Measurements from ENCODE around the gene LDB3. TPM values are rescaled to one million over a fixed set of nuclear protein-coding genes. Genes with fewer than 3 reads are reported as not detected.

Gene LDB3
- total RNA-seq, 2 experiments from 2014 or later: 0.06 to 0.20 TPM

DNA sequence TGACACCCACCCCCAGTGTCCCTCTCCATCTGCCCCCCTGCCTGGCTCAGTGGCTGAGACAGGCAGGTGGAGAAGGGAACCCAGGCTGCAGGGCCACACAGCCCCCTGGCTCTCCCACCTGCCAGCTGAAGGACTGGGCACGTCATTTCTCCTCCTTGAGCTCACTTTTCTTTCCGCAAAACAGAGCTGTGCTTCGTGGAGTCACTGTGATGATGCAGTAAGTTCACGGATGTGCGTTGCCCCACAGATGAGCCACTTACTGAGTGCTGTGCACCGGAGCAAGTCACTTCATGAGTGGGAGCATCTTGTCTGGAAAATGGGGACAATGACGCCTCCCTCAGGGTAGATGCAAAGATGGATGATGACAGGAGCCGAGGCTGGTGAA is 11.3 kb upstream of the LDB3 start:
- H3K4me3 Mint-ChIP-seq: no peak overlapping the region
- no peak for DNase-seq

DNA sequence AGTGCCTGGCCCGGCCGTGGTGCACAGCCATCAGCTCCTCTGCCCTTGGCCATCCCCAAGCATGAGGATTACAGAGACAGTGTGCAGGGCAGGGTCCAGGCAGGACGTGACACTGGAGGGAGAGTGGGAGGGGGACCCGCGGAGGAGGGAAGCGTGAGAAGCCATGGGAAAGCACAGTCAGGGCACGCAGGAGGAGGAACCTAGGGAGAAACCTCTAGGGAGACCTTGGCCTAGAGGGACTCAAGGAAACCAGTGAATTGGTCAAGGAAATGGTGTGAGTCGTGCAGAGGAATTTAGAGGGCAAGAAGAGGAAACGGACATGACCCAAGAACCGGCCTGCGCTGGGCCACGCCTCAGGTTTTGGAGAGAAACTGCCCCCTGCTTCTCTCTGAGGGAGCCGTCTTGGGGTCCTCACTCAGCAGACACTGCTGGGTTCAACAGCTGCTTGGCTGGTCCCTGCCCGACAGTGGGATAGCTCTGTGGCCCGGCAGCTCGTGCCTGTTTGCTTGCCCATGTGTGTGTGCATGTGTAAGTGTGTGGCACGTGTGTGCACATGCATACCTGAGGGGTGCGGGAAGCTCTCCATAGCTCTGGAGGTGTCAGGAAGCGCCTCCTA is 10.8 kb upstream of the LDB3 start:
- Mint-ChIP-seq H3K9me3 (no peaks in the 10 kb centered on the region), H3K36me3 (no peaks in the 10 kb centered on the region), H3K4me3 (no peak overlapping the region), H3K27ac (no peak overlapping the region), H3K4me1 (no peaks in the 10 kb centered on the region), H3K27me3 (no peaks in the 10 kb centered on the region)
- DNase-seq: no peak

More for the DNA sequence above, 11.3 kb upstream of the LDB3 start:
- no peaks in the 10 kb centered on the region for H3K36me3 Mint-ChIP-seq
- no peak overlapping the region for H3K27ac Mint-ChIP-seq
- no peaks in the 10 kb centered on the region for H3K4me1 Mint-ChIP-seq
- no peaks in the 10 kb centered on the region for H3K9me3 Mint-ChIP-seq
- no peaks in the 10 kb centered on the region for H3K27me3 Mint-ChIP-seq

DNA sequence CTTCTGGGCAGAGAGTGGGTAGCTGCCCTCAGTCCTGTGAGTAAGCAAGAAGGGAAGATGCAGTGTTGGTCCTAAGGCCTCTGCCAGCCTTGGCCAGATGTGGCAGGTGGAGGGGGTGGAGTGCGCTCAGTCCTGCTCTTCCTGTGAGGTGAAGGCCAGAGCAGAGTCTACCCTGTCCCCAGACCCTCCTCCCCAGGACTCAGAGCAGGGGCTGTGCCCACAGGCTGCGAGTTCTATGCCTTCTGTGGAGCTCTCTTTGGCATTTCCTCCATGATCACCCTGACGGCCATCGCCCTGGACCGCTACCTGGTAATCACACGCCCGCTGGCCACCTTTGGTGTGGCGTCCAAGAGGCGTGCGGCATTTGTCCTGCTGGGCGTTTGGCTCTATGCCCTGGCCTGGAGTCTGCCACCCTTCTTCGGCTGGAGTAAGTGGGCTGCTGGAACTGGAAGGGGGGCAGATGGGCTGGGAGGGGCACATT is 10.0 kb upstream of the LDB3 start:
- Mint-ChIP-seq H3K9me3 (no peaks in the 10 kb centered on the region), H3K4me1 (no peaks in the 10 kb centered on the region), H3K36me3 (no peaks in the 10 kb centered on the region), H3K27me3 (no peaks in the 10 kb centered on the region), H3K27ac (no peak overlapping the region), H3K4me3 (no peak overlapping the region)
- no peak for DNase-seq

DNA sequence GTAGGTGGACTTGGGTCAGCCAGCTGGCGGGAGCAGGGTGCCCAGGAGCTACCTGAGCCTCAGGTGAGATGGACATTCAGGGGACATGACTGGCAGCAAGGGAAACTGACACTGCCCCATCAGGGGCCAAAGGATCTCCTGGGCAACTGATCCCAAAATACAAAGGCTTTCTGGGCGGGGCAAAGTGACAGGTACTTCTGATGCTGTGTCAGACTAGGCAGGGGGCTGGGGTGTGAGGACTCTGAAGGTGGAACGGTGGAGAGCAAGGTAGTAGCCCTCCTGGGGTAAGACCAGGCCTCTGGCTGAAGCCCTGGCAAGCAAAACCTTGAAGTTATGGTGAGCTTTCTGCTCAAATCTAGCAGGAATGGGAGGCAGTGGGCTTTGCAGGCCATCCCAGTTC is 9.6 kb upstream of the LDB3 start:
- Mint-ChIP-seq H3K4me3 (no peak overlapping the region), H3K27me3 (no peaks in the 10 kb centered on the region), H3K27ac (no peak overlapping the region), H3K4me1 (no peaks in the 10 kb centered on the region), H3K36me3 (no peaks in the 10 kb centered on the region), H3K9me3 (no peaks in the 10 kb centered on the region)
- DNase-seq: no peak

DNA sequence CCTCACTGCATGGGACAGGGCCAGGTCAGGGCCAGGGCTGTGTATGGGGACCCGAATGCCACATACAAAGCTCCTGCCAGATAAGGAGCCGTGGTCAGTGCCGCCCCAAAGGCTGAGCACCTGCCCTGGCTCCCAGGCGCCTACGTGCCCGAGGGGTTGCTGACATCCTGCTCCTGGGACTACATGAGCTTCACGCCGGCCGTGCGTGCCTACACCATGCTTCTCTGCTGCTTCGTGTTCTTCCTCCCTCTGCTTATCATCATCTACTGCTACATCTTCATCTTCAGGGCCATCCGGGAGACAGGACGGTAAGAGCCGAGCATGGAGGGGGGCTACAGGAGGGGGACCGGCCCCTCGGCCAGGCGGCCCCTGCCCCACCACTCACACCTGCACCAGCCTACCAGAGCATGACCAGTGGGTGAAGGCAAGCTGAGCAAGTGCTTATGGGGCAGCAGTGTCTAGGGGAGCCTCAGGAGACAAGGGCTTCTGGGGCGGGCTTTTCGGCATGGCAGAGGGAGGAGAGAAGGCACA is 9.1 kb upstream of the LDB3 start:
- no peaks in the 10 kb centered on the region for H3K9me3 Mint-ChIP-seq
- no peaks in the 10 kb centered on the region for H3K36me3 Mint-ChIP-seq
- H3K27ac Mint-ChIP-seq: no peak overlapping the region
- no peak overlapping the region for H3K4me3 Mint-ChIP-seq
- no peaks in the 10 kb centered on the region for H3K27me3 Mint-ChIP-seq
- no peak for DNase-seq
- no peaks in the 10 kb centered on the region for H3K4me1 Mint-ChIP-seq

DNA sequence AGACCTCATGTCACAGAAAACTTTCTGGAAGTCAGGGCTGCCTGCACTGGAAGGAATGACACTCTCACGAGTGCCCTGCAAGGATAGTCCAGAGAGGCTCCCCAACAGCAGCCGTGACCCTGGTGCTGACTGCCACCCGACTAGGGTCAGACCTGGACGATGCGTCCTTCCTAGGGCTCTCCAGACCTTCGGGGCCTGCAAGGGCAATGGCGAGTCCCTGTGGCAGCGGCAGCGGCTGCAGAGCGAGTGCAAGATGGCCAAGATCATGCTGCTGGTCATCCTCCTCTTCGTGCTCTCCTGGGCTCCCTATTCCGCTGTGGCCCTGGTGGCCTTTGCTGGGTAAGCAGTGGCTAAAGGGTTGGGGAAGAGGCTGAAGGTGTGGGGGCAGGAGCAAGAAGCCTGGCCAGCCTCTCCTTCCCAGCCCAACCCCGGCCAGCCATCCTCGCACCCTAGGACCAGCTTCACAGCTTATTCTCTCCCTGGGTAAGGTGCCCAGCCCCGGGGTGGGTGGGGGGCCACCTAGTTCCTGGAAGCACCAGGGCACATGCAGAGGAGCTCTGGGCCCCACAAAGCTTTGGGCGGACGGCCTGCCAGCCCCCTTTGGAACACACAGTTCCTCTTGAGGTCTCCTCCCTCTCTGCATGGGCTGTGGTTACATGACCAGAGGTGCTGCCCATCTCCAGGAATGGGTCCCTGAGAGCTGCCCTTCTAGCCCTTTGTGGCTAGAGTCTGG is 8.4 kb upstream of the LDB3 start:
- H3K4me3 Mint-ChIP-seq: no peak overlapping the region
- no peaks in the 10 kb centered on the region for H3K27me3 Mint-ChIP-seq
- DNase-seq: no peak
- H3K36me3 Mint-ChIP-seq: no peaks in the 10 kb centered on the region
- no peaks in the 10 kb centered on the region for H3K9me3 Mint-ChIP-seq
- no peak overlapping the region for H3K27ac Mint-ChIP-seq
- H3K4me1 Mint-ChIP-seq: no peaks in the 10 kb centered on the region

DNA sequence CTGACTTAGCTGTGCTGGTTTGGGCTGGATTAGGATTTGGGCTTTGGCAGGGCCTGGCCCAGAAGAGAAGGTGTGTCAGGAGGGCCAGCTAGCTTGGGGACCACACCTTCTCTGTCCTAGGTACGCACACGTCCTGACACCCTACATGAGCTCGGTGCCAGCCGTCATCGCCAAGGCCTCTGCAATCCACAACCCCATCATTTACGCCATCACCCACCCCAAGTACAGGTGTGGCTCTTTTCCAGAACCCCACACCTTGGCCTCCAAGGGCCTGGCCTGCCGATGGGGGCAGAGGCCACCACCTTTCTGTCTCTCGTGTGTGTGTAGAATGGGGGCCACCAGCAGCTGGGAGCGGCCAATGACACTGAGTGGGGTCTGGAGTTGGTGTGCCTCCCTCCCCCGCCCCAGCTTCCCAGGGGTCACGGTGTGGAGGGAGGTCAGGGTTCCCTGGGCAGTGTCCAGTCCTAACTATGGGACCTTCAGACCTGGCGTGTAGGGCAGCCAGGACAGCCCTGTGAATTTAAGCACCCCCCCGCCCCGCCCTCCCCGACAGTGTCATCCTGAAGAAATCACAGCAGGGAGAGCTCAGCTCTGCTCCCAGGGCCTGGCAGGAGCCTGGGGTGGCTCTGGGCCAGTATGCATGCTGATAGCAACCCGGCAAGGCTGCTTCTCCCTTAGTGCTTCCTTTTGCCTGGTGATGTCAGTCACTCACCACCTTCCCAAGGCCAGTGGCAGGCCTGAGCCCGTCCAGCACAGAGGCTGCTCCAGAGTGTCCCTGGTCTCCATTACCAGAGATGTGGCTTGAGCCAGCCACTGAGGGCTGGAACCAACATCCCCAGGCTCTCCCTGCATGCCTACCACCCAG is 6.9 kb upstream of the LDB3 start:
- Mint-ChIP-seq H3K36me3 (no peaks in the 10 kb centered on the region), H3K4me1 (no peaks in the 10 kb centered on the region), H3K27ac (no peak overlapping the region), H3K9me3 (no peaks in the 10 kb centered on the region), H3K27me3 (no peaks in the 10 kb centered on the region), H3K4me3 (no peak overlapping the region)
- no peak for DNase-seq

DNA sequence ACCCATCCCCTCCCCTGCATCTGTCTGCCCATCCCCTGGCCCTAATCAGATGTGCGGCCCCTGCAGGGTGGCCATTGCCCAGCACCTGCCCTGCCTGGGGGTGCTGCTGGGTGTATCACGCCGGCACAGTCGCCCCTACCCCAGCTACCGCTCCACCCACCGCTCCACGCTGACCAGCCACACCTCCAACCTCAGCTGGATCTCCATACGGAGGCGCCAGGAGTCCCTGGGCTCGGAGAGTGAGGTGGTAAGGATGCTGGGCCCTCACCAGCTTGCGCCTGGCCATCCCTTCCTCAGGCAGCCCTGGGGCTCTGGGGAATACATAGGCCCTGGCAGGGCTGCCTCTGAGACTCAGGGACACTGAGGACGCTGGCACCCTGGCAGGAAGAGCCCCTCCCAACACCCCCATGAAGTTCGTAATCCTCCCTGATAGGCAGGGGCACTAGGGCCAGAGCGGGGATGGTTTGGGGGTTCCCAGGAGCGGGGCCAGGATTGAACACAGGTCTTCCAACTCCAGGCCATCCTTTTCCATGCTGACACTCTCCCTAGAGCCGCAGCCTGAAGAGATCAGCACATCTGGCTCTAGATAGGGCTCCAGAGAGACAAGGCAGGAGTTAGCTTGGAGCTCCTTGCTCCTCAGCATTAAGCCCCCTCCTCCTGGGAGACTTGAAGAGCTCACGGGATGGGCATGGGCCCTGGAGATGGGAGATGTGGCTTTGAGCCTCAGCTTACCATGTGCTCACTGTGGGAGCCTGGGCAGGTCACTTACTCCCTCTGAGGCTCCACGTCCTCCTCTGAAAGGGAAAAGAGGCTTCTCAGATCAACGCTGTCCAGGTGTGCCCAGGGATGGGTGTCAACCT is 5.9 kb upstream of the LDB3 start:
- DNase-seq: no peak
- Mint-ChIP-seq H3K27ac (no peak overlapping the region), H3K9me3 (no peaks in the 10 kb centered on the region), H3K4me1 (no peaks in the 10 kb centered on the region), H3K4me3 (no peak overlapping the region), H3K27me3 (no peaks in the 10 kb centered on the region), H3K36me3 (no peaks in the 10 kb centered on the region)

DNA sequence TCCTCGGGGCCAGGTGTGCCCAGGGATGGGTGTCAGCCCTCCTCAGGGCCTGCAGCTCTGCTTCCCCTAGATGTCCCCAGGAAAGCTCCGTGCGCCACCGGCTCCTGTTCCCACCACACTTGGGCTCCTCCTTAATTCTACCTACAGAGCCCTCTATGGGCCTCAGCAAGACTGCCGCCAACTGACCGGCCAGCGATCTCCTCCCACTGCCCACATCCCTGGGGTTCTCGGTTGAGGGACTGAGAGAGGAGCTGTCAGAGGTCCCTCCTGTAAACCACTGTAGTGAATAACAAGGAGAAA is 5.3 kb upstream of the LDB3 start:
- Mint-ChIP-seq H3K4me1 (no peaks in the 10 kb centered on the region), H3K9me3 (no peaks in the 10 kb centered on the region)

DNA sequence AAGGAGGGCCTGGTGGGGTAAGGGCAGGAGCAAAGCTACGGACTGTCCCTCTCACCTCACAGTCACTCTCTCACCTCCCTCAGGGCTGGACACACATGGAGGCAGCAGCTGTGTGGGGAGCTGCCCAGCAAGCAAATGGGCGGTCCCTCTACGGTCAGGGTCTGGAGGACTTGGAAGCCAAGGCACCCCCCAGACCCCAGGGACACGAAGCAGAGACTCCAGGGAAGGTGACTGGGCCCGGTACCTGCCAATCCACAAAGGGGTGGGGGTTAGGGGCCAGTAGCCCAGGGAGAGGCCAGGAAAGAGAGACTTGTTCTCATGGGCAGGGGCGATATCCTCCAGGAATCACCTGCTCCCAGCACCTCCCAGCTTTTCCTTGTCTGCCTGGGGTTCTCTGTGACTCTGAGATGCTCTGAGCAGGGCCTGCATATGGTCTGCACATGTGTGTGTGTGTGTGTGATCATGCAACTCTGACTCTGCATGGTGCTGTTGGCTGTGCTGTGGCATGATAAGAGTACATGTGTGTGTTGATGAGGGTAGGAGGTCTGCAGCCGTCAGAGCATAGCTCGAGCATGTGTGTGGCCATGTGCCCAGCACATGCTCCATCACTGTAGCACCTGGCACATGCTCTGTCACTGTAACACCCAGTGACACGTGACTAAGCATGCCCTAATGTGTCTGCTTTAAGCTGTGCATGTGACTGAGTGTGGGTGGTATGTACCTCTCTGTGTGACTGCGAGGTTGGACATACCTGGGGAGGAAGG is 4.6 kb upstream of the LDB3 start:
- H3K36me3 Mint-ChIP-seq: no peaks in the 10 kb centered on the region
- H3K9me3 Mint-ChIP-seq: no peaks in the 10 kb centered on the region
- no peaks in the 10 kb centered on the region for H3K4me1 Mint-ChIP-seq
- H3K27ac Mint-ChIP-seq: no peak overlapping the region
- H3K27me3 Mint-ChIP-seq: no peaks in the 10 kb centered on the region
- no peak overlapping the region for H3K4me3 Mint-ChIP-seq
- DNase-seq: no peak

More for the DNA sequence above, 5.3 kb upstream of the LDB3 start:
- H3K36me3 Mint-ChIP-seq: no peaks in the 10 kb centered on the region
- H3K27ac Mint-ChIP-seq: no peak overlapping the region
- DNase-seq: no peak
- H3K27me3 Mint-ChIP-seq: no peaks in the 10 kb centered on the region
- no peak overlapping the region for H3K4me3 Mint-ChIP-seq

DNA sequence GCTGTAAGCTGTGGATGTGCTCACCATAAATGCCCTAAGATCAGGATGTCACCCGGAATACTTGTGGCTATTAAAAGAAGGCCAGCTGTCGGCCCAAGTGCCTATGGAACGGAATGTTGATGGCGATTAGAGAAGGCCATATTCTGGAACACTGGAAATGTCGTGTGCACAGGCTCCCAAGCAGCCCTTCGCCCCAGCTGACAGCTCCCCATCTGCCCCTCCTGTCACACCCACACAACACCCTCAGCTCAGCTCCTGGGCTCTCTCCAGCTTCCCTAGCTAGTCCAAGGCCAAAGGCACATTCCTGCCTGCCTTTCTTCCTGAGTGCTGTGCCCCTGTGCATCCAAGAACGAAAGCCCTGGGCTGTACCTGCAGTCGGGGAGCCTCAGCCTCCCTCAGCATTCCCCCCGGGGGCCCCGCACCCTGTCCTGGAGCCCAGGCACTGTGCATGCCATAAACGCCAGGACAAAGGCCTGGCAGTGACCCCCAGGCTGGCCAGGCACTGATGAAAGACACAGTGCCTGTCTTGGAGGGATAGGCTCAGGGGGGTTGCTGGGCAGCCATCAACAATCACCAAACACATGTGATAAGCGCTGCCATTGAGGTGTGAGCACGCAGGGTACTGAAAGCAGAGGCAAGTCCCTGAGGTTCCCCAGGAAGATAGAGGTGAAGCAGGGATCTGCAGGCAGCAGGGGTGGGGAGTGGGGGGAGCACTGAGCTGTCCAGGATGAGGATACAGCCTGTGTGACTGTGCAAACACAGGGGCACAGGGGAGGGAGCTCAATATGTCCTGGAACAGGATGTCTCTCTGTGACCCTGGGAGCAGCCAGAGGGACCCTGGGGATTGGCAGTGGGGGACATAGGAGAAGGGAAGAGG is 3.7 kb upstream of the LDB3 start:
- Mint-ChIP-seq H3K9me3 (no peaks in the 10 kb centered on the region), H3K27ac (no peak overlapping the region), H3K27me3 (no peaks in the 10 kb centered on the region), H3K4me3 (no peak overlapping the region), H3K36me3 (no peaks in the 10 kb centered on the region), H3K4me1 (no peaks in the 10 kb centered on the region)
- DNase-seq: no peak

DNA sequence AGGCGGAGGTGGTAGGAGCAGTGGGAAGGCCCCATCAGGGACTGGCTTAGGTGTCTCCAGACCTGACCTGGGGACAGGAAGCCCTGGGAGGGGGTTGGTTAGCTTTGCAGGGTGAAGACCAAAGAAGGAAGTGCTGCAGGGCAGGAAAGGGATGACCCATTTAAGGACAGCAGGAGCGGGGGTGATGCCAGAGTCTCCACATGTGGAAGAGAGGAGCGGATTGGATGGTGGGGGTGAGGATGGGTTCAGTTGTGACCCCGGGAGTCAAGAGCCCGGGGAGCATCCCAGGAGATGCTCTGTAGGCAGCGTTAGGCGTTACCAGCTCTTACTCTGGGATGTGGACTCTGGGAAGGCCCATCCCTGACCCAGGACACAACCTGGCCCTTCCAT is 3.1 kb upstream of the LDB3 start:
- DNase-seq: no peak
- Mint-ChIP-seq H3K4me3 (no peak overlapping the region), H3K27ac (no peak overlapping the region), H3K9me3 (no peaks in the 10 kb centered on the region), H3K36me3 (no peaks in the 10 kb centered on the region), H3K27me3 (no peaks in the 10 kb centered on the region), H3K4me1 (no peaks in the 10 kb centered on the region)

DNA sequence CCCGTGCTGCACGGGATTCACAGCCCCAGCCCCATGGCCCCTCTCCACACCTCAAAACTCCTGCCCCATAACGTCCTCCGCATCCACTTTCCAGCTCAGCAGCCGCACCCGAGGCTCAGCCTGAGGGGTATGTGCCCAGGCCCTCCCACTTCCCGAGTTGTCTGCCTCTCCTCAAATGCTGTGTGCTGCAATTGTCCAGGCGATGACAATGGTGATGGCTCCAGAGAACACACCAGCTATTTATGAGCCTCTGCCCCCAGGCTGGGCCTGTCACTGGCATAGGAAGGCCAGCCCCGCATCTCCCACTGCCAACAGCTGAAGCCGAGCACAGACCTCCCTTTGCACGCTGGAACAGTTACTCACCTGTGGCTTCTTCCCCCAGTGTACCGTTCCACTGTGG is 2.4 kb upstream of the LDB3 start:
- no peak for DNase-seq
- Mint-ChIP-seq H3K36me3 (no peaks in the 10 kb centered on the region), H3K9me3 (no peaks in the 10 kb centered on the region), H3K27ac (no peak overlapping the region), H3K4me3 (no peak overlapping the region), H3K27me3 (no peaks in the 10 kb centered on the region), H3K4me1 (no peaks in the 10 kb centered on the region)
